Upper lobe of left lung (tissue), 4 donors: ENCODE results near the gene CD300A.

Source experiments
- POLR2A ChIP-seq, 4 donors: fragments of 450-650 bp; IDR thresholded peaks; one replicate each; pipeline ENCODE4 v1.5.1; 2016 to 2017; ENCODE audit warnings: antibody characterized with exemption in 4 of 4, mild to moderate bottlenecking in 2 of 4
- TF ChIP-seq, protein P1 (sequence below), 6 experiments: fragments of 450-650 bp in 4 of 6; fragments of 200-600 bp in 2 of 6; sonication (generic) in 2 of 6; IDR thresholded peaks; one replicate each; pipeline ENCODE4 v1.5.1; 2016 to 2019; ENCODE audit warnings: antibody characterized with exemption in 6 of 6

DNA sequence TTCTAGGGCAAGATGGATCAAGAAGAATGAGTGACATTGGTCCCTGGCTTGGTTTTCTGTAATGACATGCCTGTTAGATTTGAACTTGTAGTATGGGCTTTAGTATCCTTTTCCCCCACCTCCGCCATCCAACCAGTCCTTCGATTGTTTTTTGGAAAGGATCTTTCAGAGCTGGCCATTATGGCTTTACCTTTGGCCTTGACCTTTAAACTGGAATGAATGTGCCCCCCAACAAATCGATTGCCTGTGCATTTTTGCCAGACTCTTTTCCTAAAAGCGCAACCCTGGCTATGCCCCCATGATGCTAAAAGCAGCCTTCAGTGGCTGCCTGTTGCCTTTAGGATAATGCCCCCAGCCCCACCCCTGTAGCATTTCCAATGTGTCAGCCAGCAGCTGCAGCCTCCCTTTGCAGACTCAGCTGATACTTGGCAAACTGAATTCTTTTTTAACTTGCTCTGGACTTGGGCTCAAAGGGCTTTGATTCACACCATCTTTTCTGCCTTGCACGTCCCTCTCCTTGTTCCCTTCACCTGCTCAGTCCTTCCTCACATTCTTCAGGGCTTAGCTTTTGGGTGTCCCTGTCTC lies 30.6 kb upstream of the CD300A start:
- TF ChIP-seq, protein P1, sequence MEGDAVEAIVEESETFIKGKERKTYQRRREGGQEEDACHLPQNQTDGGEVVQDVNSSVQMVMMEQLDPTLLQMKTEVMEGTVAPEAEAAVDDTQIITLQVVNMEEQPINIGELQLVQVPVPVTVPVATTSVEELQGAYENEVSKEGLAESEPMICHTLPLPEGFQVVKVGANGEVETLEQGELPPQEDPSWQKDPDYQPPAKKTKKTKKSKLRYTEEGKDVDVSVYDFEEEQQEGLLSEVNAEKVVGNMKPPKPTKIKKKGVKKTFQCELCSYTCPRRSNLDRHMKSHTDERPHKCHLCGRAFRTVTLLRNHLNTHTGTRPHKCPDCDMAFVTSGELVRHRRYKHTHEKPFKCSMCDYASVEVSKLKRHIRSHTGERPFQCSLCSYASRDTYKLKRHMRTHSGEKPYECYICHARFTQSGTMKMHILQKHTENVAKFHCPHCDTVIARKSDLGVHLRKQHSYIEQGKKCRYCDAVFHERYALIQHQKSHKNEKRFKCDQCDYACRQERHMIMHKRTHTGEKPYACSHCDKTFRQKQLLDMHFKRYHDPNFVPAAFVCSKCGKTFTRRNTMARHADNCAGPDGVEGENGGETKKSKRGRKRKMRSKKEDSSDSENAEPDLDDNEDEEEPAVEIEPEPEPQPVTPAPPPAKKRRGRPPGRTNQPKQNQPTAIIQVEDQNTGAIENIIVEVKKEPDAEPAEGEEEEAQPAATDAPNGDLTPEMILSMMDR (IDR thresholded peaks at IDR 0.05): no peak
- TF ChIP-seq POLR2A (IDR thresholded peaks at IDR 0.05): no peak
